HG02970 (cell line): ENCODE data around the gene CAPZA3.
"Not testable (repeated sequence)": the region's sequence is repeated elsewhere in the genome, so short reads cannot be mapped to it uniquely, and the experiment has no call there.

Experiments
- ATAC-seq: cut with Tn5 transposase; IDR thresholded peaks from one replicate; pipeline ENCODE4 v1.9.1; 2021; ENCODE audit warnings: mild to moderate bottlenecking, moderate library complexity, moderate number of reproducible peaks; ENCODE audit not compliant: unreplicated experiment, low FRiP score

Gene CAPZA3, protein sequence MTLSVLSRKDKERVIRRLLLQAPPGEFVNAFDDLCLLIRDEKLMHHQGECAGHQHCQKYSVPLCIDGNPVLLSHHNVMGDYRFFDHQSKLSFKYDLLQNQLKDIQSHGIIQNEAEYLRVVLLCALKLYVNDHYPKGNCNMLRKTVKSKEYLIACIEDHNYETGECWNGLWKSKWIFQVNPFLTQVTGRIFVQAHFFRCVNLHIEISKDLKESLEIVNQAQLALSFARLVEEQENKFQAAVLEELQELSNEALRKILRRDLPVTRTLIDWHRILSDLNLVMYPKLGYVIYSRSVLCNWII

DNA sequence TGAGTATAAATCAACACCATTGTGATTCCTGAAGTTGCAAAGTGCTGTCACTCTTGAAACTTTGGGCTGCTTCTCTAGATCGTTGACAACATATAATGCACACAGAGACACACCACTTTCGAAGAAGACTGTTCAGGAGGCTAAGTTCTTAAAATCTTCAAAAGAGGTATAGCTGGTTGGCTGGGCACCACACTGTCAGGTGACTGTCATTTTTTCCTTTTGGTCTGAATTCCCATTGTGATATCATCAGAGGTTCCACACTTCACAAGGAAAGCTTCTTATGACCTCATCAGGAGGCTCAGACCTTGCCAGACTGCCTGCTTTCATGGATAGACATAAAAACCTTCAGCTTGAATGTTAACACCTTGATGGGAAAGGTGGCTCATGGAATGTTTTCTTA is at the start of gene CAPZA3, which contains the start of gene PLCZ1:
Gene CAPZA3 (plus strand): TSS at position 301 of the 400 bp plus-strand sequence. CDS start 150 bp downstream, outside the sequence.
Gene PLCZ1 (minus strand): TSS at position 194 of the 400 bp plus-strand sequence. CDS start 641 bp downstream, outside the sequence.
- ATAC-seq, result no peak

DNA sequence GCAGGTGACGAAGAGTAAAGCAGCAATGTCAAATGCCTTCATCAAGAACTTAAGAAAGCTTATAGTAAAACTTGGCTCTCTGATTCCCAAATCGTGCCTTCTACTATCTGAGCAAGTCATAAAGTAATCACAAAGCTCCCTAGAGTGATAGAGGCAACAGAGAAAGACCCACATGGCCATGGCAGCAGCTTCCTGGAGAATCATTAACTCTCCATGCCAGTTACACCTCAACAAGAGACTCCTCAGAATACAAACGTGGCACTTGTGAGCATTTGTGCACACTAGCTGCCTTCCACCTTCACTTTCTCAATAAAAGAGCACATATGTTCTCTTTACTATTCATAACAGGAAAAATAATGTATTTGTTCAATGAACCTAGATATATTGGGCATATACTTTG is 48.1 kb upstream of the CAPZA3 start:
- no peak for ATAC-seq

DNA sequence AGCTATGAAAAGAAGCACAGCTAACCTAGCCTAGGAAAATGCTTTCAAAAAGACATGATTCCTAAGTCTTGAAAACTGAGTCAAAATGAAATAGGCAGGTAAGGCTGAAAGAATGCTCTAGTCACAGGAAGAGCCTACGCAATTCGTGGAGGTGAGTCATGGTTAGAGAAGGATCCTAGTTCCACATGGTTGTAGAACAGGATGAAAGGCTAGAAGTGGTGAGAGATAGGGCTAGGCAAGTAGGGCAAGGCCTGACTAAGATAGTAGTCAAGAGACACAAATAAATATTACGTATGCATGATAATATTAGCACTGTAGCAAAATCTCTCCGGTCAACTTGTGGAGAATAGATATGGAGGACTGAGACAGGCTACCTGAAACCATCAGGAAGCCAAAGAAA is 47.3 kb upstream of the CAPZA3 start:
- no peak for ATAC-seq

DNA sequence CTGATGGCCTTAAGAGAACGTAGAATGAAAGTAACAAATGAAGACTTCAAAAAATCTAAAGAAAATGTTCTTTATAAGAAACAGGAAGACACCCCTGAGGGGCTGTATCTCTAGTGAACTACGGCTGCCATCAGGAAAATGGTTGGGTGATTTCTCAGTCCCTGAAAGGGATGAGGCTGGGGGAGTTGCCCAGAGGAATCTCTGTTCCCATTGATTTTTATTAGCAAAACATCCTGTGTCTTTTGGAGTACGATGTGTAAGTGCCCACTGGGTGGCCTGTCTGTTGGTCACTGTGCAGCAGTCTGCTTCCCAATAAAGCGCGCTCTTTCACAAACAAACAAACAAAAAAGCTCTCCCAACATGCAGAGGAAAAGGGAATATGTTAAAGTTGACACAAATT is 43.9 kb upstream of the CAPZA3 start:
- not testable (repeated sequence) for ATAC-seq

DNA sequence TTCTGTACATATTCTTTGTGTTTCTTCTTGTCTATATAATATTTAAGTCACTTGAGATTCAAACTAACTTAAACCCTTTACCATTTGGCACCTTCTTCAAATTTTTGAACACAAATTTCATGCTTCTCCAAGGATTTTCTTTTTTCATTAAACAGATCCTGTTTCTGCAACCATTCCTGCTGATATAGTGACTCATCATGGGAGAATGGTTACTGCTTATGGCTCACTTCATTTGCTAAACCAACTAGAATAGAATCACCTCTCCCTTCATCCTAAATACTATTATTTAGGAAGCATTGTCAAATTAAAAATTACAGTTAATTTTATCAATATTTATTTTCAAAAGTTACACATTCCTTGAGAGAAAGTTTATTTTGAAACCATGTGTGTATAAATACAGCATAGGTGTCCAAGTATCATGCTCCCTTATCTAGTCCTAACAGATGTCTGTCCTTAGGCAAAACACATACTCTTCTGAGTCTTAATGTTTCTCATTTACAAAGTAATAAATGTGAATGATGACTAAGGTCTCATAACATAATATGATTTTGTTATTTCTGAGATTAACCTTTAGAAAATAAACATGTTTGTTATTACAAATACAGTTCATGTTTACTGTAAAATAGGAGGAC is 40.8 kb upstream of the CAPZA3 start:
- ATAC-seq, result no peak

DNA sequence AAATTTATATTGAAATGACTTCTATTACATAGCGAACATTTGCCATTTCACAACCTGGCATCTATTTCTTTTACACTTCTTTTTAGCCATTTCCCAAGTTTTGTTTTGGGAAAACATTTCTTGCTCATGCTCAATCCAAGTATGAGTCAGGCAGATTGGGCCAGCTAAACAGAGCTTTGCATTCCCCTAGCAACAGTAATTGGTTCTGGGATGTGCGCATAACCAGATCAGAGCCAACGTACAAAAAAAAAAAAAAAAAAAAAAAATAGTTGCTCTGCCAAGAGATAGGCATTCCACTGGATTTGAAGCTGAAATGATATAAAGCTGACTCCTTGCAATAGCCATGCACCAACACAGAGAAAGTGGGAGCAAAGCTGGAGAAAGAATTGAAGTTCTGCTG is 37.6 kb upstream of the CAPZA3 start:
- ATAC-seq, result no peak

DNA sequence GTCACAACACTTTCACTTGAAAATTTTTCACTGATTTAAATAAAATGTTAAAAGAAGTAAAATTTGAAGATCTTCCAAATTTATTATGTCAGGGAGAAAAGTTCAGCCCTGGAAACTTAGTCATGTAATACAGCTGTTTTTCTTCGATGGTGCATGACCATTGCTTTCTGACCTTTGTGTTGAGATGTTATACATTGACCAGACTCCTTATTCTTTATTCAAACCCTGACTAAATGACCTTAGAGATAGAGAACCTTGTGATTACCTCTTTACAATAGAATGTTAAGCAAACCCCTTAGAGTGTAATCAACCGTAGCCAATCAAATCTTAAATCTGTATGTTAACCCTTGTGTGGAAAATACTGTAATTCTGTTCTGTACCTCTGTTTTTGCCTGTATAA is 34.6 kb upstream of the CAPZA3 start:
- no peak for ATAC-seq

DNA sequence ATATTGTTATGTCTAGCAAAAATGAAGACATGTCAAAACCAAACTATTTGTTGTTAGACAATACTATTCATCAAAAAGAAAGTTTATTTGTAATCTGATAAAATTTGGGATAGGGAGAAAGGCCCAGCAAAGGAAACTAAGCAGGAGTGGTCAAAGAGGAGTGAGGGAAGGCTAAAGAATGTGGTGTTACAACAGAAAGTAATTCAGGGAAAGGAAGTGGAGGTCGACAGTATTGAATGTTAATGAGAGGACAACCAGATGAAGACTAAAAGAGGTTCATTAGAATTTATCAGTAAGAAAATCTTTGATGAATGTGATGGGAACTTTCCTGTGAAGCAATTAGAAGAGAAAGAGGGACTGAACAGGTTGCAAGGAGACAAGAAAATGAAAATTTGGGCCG is 34.0 kb upstream of the CAPZA3 start:
- ATAC-seq, result no peak

DNA sequence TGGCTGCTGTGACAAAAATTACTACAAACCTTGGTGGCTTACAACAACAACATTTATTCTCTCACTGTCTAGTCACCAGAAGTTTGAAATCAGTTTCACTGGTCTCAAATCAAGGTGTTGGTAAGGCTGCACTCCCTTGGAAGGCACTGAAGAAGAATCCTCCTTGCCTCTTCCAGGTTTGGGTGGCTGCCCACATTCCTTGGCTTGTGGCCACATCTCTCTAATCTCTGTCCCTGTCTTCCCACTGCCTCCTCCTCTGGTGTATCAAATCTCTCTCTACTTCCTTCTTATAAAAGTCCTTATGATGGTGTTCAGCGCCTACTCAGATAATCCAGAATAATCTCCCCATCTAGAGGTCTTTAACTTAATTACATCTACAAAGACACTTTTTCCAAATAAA is 31.1 kb upstream of the CAPZA3 start:
- no peak for ATAC-seq

DNA sequence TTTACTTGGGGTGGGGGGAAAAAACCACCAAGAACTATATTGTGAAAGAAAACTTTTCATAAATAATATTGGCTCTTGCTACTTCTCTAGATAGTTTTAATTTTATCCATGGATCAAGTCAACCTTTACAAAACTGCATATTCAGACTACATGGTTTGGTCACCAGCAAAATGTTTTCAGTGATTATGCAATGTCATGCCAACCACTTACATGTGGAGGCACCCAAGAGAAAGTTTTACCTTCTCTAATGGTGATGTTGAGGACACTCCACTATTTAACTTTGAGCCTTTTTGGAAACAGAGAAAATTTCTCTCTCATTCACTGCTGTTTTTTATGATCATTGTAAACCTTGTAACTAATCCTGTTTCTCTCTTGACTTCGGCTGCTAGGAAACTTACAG is 21.7 kb upstream of the CAPZA3 start:
- ATAC-seq, result no peak

DNA sequence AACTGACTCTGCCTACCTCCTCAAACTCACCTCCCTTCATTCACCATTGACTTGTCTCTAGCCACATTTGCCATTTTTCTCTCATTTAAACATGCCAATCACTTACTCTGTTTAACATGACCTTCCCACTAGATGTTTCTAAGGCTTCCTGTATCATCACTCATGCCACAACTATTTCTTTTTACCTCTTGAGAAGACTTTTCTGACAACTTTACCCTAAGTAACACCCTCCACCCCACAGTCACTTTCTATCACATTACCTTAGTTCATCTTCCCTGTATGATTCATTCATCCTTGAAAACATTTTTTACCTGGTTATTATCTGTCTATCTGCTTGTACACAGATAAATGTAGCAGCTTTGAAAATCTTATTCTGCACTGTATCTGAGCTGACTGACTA is 19.5 kb upstream of the CAPZA3 start:
- no peak for ATAC-seq

DNA sequence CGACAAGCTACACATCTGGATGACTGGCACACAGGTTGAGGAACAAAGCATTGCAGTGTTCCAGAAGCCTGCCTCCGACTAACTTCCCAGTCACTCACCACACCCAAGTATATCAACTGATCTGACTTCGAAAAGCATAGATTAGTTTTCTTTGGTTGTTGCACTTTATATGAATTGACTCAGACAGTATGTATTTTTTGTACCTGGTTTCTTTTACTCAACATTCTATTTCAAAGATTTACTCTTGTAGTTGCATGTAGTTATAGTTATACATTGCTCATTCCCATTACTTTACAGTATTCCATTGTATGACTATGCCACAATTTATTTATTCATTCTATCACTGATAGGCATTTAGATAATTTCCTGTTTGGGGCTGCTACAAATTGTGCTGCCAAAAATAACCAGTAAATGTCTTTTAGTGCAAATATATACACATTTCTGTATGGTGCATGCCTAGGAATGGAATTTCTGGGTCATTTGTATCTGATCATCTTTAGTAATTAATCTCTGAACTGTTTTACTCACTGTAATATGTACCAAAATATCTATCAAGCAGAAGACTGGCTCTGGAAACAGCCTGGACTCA is 17.9 kb upstream of the CAPZA3 start:
- no peak for ATAC-seq

DNA sequence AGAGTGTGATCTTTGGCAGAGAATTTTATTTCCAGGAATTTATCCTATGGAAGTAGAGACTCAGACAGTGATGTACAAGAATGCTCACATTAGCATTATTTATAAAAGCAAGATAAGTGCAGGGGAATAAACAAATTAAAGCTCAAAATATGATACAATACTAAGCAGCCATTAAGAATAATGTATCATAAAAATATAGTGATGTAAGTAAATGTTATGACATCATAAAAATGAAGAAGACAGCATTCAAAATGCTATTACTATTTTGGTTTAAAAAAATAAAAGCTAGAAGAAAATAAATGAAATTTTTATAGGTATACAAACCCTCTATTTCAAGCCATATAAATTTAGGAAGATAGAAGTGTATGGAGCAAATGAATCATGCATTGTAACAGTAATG is 17.2 kb upstream of the CAPZA3 start:
- ATAC-seq, result no peak

DNA sequence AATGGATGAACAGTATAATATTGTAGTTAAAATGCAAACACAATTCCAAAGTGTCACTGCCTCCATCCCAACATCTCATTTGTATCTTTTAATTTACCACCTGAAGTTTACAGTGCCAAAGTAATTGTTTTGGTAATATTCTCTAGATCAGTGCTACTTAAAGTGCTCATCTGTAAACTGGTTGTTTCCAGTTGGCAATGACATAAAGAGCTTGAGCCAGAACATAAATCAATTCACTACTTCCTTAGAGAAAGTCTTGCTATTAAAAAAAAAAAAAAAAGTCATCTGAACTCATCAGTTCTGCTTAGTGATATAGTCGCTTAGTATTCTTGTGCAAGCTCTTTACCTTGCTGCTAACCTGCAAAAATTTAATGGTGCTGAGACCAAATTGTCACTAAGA is 16.5 kb upstream of the CAPZA3 start:
- no peak for ATAC-seq

DNA sequence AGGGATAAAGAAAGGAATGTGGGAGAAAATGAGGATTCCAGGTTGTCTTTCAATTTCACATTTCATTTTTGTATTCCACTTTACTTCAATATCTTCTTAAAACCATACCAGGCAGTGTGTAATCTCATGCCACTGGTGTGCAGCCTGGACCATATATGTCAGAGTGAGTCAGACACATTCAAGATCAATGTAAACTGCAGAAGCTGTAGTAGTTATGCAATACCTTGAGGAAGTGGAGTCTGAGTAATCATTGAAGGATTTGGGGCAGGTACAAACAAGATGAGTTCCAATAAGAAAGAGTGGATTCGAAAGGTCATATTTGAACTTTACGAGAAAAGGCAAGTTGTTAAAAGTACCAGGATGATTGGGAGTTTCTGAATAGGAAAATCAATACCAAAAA is 14.2 kb upstream of the CAPZA3 start:
- no peak for ATAC-seq

DNA sequence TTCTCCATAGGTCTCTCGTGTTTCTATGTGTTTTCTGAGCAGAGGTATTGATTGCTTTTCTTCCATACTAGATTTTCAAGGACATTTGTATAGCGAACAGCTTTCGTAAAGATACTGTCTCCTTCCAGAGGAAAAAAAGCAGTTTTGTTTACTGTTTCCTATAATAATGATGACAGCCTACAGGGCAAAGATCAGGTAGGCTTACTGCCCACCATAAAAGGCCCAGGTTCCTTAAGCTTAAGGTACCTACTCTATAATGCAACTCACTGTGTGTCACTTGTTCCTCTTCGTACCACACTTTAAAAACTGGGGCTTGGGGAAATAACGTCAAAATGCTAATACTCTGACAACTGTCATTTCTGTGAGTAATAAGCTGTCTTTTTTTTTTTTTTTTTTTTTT is 6.8 kb upstream of the CAPZA3 start:
- ATAC-seq, result no peak

DNA sequence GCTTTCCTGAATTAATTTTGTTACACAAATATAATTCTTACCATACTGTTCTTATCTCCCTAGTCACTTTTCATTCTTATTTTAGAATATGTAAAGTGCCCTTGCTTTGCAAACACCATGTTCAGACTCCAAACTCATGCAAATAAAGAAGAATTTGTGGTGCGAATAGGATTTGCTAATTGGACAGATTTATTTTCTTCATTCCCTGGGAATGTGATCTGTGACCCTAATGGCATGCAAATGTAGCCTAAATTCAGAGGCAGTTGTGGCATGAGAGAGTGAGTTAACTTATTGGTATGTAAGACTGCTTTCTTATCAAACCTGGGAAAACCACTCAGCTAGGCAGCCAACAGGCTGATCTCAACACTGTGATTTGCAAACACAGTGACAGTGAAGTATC is 10.0 kb downstream of the CAPZA3 start:
- no peak for ATAC-seq

DNA sequence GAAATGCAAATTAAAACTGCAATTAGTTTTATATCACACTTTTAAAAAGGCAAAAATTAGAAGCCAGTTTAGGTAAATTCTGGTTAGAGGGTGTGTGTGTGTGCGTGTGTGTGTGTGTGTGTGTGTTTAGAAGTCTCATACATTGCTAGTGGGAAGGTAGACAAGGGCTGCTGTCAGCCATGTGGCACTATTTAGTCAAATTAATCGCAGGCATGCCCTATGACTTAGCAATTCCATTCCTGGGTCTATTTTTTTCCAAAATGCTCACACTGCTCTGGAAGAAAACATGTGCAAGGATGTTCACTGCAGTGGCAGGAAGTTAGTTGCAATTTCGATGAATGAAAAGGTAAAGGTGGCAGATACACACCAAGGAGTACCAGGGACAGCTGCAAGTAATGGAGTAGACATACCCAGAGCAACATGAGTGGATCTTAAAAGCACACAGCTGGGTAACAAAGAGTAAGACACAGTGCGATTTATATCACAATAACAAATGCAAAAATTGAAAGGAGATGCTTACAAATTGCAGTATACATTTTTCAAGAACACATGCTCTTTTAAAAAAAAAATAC is 11.6 kb downstream of the CAPZA3 start:
- ATAC-seq, result no peak

DNA sequence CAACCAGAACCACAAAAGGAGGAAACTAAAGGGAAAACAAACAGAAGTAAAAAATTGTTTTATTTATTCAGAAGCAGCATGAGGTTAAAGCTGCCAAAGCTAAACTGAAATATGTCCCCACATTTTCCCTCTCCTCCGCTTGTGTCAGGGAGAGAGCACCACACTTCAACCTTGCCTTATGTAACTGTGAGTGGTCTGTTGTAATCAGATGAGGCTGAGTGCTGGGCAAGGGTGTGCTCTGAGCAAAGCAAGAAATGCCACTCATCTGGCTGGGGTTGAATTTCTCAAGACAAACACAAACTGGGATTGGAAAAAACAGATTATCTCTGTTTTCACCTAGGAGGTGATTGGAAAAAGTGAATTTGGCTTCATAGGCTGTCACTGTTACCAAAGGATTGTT is 12.2 kb downstream of the CAPZA3 start:
- no peak for ATAC-seq

DNA sequence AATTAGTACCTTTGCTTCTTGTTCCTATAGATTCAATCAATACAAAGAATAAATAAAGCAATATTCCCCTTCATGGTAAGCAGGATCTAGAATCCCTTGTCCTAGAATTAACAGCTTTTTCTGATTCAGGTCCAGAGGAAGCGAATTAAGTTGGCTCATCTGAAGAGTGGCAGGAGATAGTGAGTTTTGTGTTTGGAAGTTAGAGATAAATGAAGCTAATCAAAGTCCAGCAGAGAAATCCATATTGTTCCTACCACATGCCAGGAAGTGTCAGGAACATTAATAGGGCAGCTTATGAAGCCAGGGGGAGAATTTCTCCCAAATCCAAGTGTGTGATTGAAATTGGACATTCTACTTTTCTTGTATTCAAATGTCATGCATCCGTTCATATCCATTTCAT is 13.9 kb downstream of the CAPZA3 start:
- no peak for ATAC-seq

DNA sequence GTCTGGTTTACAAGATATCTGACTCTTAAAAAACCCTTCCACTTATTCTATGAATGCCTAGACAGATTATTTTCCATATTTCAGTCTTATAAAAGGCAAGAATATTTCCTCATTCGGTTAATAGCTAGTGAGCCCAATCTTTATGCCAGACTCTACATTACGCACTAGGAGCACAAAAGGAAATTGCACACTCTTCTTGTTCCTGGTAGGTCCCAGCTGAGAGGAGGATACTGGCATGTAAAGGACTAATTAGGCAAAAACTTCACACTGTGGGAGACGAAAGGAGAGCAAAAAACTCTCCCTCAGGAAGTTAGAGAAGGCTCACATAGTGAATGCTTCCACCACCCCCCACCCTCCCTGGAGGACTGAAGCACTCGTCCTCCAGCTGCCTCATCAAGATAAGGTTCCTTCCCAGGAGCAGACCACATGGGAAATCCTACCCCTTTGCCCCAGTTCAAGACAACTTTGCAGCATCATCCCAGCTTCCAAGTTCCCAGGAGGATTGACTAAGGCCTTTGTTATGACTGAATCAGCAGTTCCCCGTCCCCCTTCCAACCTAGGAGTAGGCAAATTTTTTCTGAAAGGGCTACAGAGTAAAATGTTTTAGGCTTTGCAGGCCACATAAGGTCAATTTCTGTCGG is 14.5 kb downstream of the CAPZA3 start:
- no peak for ATAC-seq
